ENCODE data around the gene OAS2.

The OAS2 gene

GRCh38 chr12:112978163-112979040 is at the start of gene OAS2:
TSS of gene OAS2 (plus strand) at chr12:112978519. CDS start at chr12:112978609, 90 bp downstream.
- POLR2A ChIA-PET (ENCODE audit: low non-redundant PET), result no interaction called here
- TF ChIP-seq CTCF (conservative IDR thresholded peaks at IDR 0.05; ENCODE audit: low read depth), result no peak
- CTCF ChIA-PET, result interaction anchor here (0.7 kb wide), 1 partner anchor 15 kb away, joined by 7 read pairs; no protein-coding TSS in a partner anchor
- DNase-seq (ENCODE audit: low spot score), result peak; percentile 57
- H3K27ac ChIP-seq, result peak within 1 kb of the TSS; percentile 91

- no peak for TF ChIP-seq CTCF (conservative IDR thresholded peaks at IDR 0.05; ENCODE audit: low read depth)
- ChIA-PET POLR2A (ENCODE audit: low non-redundant PET) (no interaction called here), CTCF (no interaction called here)
- no peak for DNase-seq (ENCODE audit: low spot score)
- H3K27ac ChIP-seq, result no peak overlapping the region
These were observed 49.3 kb upstream of the OAS2 start for GRCh38 chr12:112928978-112929377.

GRCh38 chr12:112929715-112930114 is 48.6 kb upstream of the OAS2 start:
- H3K27ac ChIP-seq, result no peak overlapping the region
- no peak for DNase-seq (ENCODE audit: low spot score)
- ChIA-PET POLR2A (ENCODE audit: low non-redundant PET) (interaction anchor here (0.6 kb wide), 1 partner anchor 35 kb away, joined by 3 read pairs; no protein-coding TSS in a partner anchor), CTCF (no interaction called here)
- no peak for TF ChIP-seq CTCF (conservative IDR thresholded peaks at IDR 0.05; ENCODE audit: low read depth)

GRCh38 chr12:112930350-112930749 is 48.0 kb upstream of the OAS2 start:
- CTCF ChIA-PET, result interaction anchor here (0.8 kb wide), 1 partner anchor 63 kb away, joined by 3 read pairs; no protein-coding TSS in a partner anchor

GRCh38 chr12:112932485-112933128 is 45.7 kb upstream of the OAS2 start:
- no peak for DNase-seq (ENCODE audit: low spot score)
- no peak overlapping the region for H3K27ac ChIP-seq
- TF ChIP-seq CTCF (conservative IDR thresholded peaks at IDR 0.05; ENCODE audit: low read depth), result no peak
- CTCF ChIA-PET, result no interaction called here
- POLR2A ChIA-PET (ENCODE audit: low non-redundant PET), result no interaction called here

More at GRCh38 chr12:112930350-112930749, 48.0 kb upstream of the OAS2 start:
- POLR2A ChIA-PET (ENCODE audit: low non-redundant PET), result interaction anchor here (0.6 kb wide), 1 partner anchor 36 kb away, joined by 3 read pairs; no protein-coding TSS in a partner anchor
- no peak overlapping the region for H3K27ac ChIP-seq
- DNase-seq (ENCODE audit: low spot score), result no peak
- no peak for TF ChIP-seq CTCF (conservative IDR thresholded peaks at IDR 0.05; ENCODE audit: low read depth)

- no peak for DNase-seq (ENCODE audit: low spot score)
- ChIA-PET POLR2A (ENCODE audit: low non-redundant PET) (no interaction called here), CTCF (interaction anchor here (1.0 kb wide), 1 partner anchor 19 kb away, joined by 3 read pairs; no protein-coding TSS in a partner anchor)
- TF ChIP-seq CTCF (conservative IDR thresholded peaks at IDR 0.05; ENCODE audit: low read depth), result no peak
- H3K27ac ChIP-seq, result no peak overlapping the region
These were observed 45.2 kb upstream of the OAS2 start for GRCh38 chr12:112933129-112933505.
